ENCODE measurements around the gene TNS3.
"Not testable (repeated sequence)": the region's sequence is repeated elsewhere in the genome, so short reads cannot be mapped to it uniquely, and the experiment has no call there.

The TNS3 gene

GRCh38 chr7:47602272-47603004 lies 20.5 kb upstream of the TNS3 start:
- no peak for DNase-seq (ENCODE audit: low spot score)

- no peak for DNase-seq (ENCODE audit: low spot score)
Observed at GRCh38 chr7:47601881-47602249, 20.0 kb upstream of the TNS3 start.

- DNase-seq (ENCODE audit: low spot score): no peak
Observed at GRCh38 chr7:47601119-47601880, 19.4 kb upstream of the TNS3 start.

GRCh38 chr7:47600199-47601118 lies 18.5 kb upstream of the TNS3 start:
- peak; percentile 19 for DNase-seq (ENCODE audit: low spot score)

GRCh38 chr7:47597379-47597778 lies 15.5 kb upstream of the TNS3 start:
- no peak for DNase-seq (ENCODE audit: low spot score)

GRCh38 chr7:47596502-47597202 lies 14.7 kb upstream of the TNS3 start:
- no peak for DNase-seq (ENCODE audit: low spot score)

- no peak for DNase-seq (ENCODE audit: low spot score)
Observed at GRCh38 chr7:47594406-47594805, 12.5 kb upstream of the TNS3 start.

- DNase-seq (ENCODE audit: low spot score): no peak
Observed at GRCh38 chr7:47591655-47592572, 10.0 kb upstream of the TNS3 start.

- DNase-seq (ENCODE audit: low spot score): no peak
Observed at GRCh38 chr7:47591089-47591654, 9.3 kb upstream of the TNS3 start.

GRCh38 chr7:47590215-47590614 lies 8.3 kb upstream of the TNS3 start:
- not testable (repeated sequence) for DNase-seq (ENCODE audit: low spot score)

GRCh38 chr7:47588704-47589225 lies 6.9 kb upstream of the TNS3 start:
- no peak for DNase-seq (ENCODE audit: low spot score)

GRCh38 chr7:47587976-47588375 lies 6.1 kb upstream of the TNS3 start:
- DNase-seq (ENCODE audit: low spot score): no peak

- DNase-seq (ENCODE audit: low spot score): no peak
Observed at GRCh38 chr7:47587351-47587750, 5.4 kb upstream of the TNS3 start.

GRCh38 chr7:47586925-47587324 lies 5.0 kb upstream of the TNS3 start:
- DNase-seq (ENCODE audit: low spot score): no peak

- not testable (repeated sequence) for DNase-seq (ENCODE audit: low spot score)
Observed at GRCh38 chr7:47586161-47586670, 4.3 kb upstream of the TNS3 start.

- no peak for DNase-seq (ENCODE audit: low spot score)
Observed at GRCh38 chr7:47584536-47584895, 2.6 kb upstream of the TNS3 start.

- DNase-seq (ENCODE audit: low spot score): no peak
Observed at GRCh38 chr7:47583739-47584535, 2.0 kb upstream of the TNS3 start.

- no peak for DNase-seq (ENCODE audit: low spot score)
Observed at GRCh38 chr7:47582764-47583738, 1.1 kb upstream of the TNS3 start.
